Measurements from ENCODE around the gene ZSCAN10. TPM values are rescaled to one million over a fixed set of nuclear protein-coding genes. Genes with fewer than 3 reads are reported as not detected.
"Not testable (repeated sequence)": the region's sequence is repeated elsewhere in the genome, so short reads cannot be mapped to it uniquely, and the experiment has no call there.

The ZSCAN10 gene
- total RNA-seq, 1 donor from 2014 or later = 0.34 TPM

DNA sequence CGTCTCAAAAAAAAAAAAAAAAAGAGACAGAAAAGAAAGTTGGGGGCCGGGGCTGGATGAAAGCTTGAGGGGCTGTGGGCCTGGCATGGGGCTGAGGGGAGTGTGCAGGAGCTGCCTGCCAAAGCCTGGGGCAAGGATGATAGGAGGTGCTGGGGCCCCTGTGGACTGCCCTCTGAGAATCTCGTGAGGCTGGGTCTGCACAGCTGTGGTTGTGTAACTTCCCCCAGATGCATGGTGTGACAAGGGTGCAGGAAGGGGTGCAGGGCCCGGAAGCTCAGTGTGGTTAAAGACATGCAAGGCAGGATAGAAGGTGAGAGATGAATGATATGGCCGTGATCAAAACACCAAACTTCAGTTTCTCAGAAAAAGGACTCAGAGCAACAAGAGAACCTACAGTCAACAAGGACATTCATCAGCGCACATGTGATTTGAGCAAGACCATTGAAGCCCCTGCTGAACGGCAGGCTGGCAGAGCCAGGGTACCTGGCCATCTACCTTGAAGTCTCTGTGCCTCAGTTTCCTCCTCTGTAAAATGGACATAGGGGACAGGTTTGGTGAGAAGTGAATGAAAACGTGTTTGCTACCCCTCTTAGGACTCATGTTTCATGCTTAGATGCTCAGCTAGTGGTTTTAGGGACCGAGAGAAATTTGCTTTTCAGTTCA, 24.1 kb downstream of the ZSCAN10 start:
- no peaks in the 10 kb centered on the region for H3K4me1 Mint-ChIP-seq (ENCODE audit: low read depth)

DNA sequence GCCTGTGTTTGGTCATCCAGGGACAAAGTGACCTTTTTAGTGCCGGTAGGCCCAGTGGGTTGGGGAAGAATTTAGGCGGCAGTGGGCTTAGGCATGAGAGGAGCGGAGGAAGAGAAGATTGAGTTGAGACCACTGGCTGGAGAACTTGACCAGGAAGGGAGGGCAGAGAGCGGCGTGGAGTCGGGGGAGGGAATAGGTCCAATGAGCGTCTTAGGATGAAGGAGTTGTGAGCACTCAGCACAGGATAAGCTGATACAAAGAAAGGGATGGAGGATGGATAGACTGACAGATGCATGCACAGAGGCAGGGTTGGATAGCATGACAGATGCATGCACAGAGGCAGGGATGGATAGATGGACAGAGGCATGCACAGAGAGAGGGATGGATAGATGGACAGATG, 25.6 kb downstream of the ZSCAN10 start:
- Mint-ChIP-seq H3K36me3 (ENCODE audit: insufficient read depth) (no peaks in the 10 kb centered on the region), H3K4me3 (ENCODE audit: low read depth) (no peak overlapping the region), H3K27ac (no peak overlapping the region), H3K27me3 (peaks cover 43% of the 10 kb centered on the region), H3K9me3 (ENCODE audit: low read depth) (no peaks in the 10 kb centered on the region), H3K4me1 (ENCODE audit: low read depth) (no peaks in the 10 kb centered on the region)
- no peak for DNase-seq (ENCODE audit: low spot score, unreplicated experiment)
- TF ChIP-seq, protein P1, sequence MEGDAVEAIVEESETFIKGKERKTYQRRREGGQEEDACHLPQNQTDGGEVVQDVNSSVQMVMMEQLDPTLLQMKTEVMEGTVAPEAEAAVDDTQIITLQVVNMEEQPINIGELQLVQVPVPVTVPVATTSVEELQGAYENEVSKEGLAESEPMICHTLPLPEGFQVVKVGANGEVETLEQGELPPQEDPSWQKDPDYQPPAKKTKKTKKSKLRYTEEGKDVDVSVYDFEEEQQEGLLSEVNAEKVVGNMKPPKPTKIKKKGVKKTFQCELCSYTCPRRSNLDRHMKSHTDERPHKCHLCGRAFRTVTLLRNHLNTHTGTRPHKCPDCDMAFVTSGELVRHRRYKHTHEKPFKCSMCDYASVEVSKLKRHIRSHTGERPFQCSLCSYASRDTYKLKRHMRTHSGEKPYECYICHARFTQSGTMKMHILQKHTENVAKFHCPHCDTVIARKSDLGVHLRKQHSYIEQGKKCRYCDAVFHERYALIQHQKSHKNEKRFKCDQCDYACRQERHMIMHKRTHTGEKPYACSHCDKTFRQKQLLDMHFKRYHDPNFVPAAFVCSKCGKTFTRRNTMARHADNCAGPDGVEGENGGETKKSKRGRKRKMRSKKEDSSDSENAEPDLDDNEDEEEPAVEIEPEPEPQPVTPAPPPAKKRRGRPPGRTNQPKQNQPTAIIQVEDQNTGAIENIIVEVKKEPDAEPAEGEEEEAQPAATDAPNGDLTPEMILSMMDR (IDR thresholded peaks at IDR 0.05; ENCODE audit: unreplicated experiment) = no peak

More for the DNA sequence above, 24.1 kb downstream of the ZSCAN10 start:
- TF ChIP-seq, protein P1 (IDR thresholded peaks at IDR 0.05; ENCODE audit: unreplicated experiment) = no peak
- no peak for DNase-seq (ENCODE audit: low spot score, unreplicated experiment)
- H3K9me3 Mint-ChIP-seq (ENCODE audit: low read depth) = no peaks in the 10 kb centered on the region
- no peak overlapping the region for H3K27ac Mint-ChIP-seq
- H3K27me3 Mint-ChIP-seq = peaks cover 43% of the 10 kb centered on the region
- no peak overlapping the region for H3K4me3 Mint-ChIP-seq (ENCODE audit: low read depth)
- H3K36me3 Mint-ChIP-seq (ENCODE audit: insufficient read depth) = no peaks in the 10 kb centered on the region

DNA sequence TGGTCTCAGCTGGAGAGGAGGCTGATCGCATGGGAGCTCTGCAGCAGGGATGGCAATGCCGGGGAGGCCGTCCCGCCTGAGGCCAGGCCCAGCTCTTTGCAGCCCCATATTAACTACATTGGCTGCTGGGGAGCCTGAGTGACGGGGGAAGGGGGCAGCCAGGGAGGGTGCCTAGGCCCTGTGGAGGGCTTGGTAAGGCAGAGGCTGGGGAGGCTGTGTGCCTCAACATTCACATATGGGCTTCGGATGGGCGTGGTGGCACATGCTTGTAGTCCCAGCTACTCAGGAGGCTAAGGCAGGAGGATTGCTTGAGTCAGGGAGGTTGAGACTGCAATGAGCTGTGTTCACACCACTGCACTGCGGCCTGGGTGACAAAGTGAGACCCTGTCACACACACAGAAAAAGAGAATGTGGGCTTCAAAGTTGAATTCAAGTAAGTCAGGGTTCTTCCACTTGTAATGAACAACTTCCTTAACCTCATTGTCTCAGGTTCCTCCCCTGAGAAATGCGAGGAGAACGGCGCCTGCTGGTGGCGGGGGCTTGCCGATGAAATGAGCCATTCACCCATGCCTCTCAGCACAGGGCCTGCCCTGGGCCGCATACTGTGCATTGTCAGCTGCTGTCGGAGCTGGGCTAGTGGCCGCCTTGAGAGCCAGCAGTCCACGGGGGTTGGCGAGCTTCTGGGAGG, 26.4 kb downstream of the ZSCAN10 start:
- H3K36me3 Mint-ChIP-seq (ENCODE audit: insufficient read depth); H3K4me1 Mint-ChIP-seq (ENCODE audit: low read depth); H3K27ac Mint-ChIP-seq: not testable (repeated sequence)

DNA sequence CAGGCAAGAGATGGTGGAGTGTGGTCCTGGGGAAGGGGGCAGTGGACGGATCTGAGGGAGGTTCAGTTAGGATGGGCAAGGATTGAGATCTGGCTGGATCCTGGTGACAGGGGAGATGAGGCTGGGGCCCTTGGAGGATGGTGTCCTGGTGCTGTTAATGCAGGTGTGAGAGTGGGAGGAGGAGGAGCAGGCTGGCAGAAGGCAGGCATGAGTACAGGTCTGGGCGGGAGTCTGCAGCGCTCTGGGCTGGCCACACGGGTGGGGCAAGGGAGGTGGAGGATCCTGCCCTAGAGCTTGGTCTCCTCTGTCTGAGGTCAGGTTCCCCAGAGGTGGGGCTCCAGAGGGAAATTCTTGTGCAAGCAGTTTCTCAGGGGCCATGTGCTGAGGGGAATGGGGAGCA, 26.9 kb downstream of the ZSCAN10 start:
- H3K4me1 Mint-ChIP-seq (ENCODE audit: low read depth); H3K36me3 Mint-ChIP-seq (ENCODE audit: insufficient read depth); DNase-seq (ENCODE audit: low spot score, unreplicated experiment); H3K4me3 Mint-ChIP-seq (ENCODE audit: low read depth); H3K27ac Mint-ChIP-seq; H3K9me3 Mint-ChIP-seq (ENCODE audit: low read depth): not testable (repeated sequence)
- H3K27me3 Mint-ChIP-seq = peaks cover 40% of the 10 kb centered on the region

More for the DNA sequence above, 26.4 kb downstream of the ZSCAN10 start:
- not testable (repeated sequence) for H3K4me3 Mint-ChIP-seq (ENCODE audit: low read depth); H3K9me3 Mint-ChIP-seq (ENCODE audit: low read depth); DNase-seq (ENCODE audit: low spot score, unreplicated experiment)
- peaks cover 41% of the 10 kb centered on the region for H3K27me3 Mint-ChIP-seq

DNA sequence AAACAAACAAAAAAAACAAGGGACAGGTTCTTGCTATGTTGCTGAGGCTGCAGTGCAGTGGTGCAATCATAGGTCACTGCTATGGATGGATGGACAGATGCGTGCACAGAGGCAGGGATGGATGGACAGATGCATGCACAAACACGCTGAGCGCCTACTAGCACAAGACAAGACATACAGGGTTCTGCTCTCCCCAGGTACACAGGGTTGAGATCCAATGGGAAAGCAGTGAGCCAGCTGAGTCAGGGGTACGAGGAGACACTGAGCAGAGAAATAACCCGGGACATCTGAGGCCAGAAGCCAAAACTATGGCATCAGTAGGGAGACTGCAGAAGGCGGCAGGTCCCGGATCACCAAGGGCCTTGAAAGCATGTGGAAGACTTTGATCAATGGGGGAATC, 27.4 kb downstream of the ZSCAN10 start:
- DNase-seq (ENCODE audit: low spot score, unreplicated experiment) = no peak
- no peaks in the 10 kb centered on the region for H3K36me3 Mint-ChIP-seq (ENCODE audit: insufficient read depth)
- TF ChIP-seq, protein P1 (IDR thresholded peaks at IDR 0.05; ENCODE audit: unreplicated experiment) = no peak
- no peaks in the 10 kb centered on the region for H3K9me3 Mint-ChIP-seq (ENCODE audit: low read depth)
- no peaks in the 10 kb centered on the region for H3K4me1 Mint-ChIP-seq (ENCODE audit: low read depth)
- no peak overlapping the region for H3K27ac Mint-ChIP-seq
- H3K4me3 Mint-ChIP-seq (ENCODE audit: low read depth) = no peak overlapping the region
- H3K27me3 Mint-ChIP-seq = peaks cover 40% of the 10 kb centered on the region

DNA sequence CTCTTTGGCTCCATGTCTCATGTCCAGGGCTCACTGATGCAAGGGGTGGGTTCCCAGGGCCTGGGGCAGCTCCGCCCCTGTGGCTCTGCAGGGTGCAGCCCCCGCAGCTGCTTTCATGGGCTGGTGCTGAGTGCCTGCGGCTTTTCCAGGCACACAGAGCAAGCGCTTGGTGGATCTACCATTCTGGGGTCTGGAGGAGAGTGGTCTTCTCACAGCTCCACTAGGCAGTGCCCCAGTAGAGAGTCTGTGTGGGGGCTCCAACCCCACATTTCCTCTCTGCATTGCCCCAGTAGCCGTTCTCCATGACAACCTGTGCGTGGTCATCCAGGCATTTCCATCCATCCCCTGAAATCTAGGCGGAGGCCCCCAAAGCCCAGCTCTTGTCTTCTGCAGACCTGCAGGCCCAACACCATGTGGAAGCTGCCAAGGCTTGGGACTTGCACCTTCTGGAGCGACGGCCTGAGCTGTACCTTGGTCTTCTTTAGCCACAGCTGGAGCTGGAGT, 28.4 kb downstream of the ZSCAN10 start:
- no peak for DNase-seq (ENCODE audit: low spot score, unreplicated experiment)
- Mint-ChIP-seq H3K36me3 (ENCODE audit: insufficient read depth) (no peaks in the 10 kb centered on the region), H3K4me1 (ENCODE audit: low read depth) (no peaks in the 10 kb centered on the region), H3K9me3 (ENCODE audit: low read depth) (no peaks in the 10 kb centered on the region), H3K27ac (no peak overlapping the region), H3K4me3 (ENCODE audit: low read depth) (no peak overlapping the region), H3K27me3 (peaks cover 40% of the 10 kb centered on the region)
- TF ChIP-seq, protein P1 (IDR thresholded peaks at IDR 0.05; ENCODE audit: unreplicated experiment) = no peak

DNA sequence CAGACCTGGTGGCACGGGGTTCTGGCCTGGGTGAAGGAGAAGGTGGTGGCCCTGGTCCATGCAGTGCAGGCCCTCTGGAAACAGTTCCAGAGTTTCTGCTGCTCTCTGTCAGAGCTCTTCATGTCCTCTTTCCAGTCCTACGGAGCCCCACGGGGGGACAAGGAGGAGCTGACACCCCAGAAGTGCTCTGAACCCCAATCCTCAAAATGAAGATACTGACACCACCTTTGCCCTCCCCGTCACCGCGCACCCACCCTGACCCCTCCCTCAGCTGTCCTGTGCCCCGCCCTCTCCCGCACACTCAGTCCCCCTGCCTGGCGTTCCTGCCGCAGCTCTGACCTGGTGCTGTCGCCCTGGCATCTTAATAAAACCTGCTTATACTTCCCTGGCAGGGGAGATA, 29.9 kb downstream of the ZSCAN10 start:
- not testable (repeated sequence) for H3K4me3 Mint-ChIP-seq (ENCODE audit: low read depth); DNase-seq (ENCODE audit: low spot score, unreplicated experiment); H3K27ac Mint-ChIP-seq; H3K9me3 Mint-ChIP-seq (ENCODE audit: low read depth); H3K36me3 Mint-ChIP-seq (ENCODE audit: insufficient read depth); H3K4me1 Mint-ChIP-seq (ENCODE audit: low read depth)
- H3K27me3 Mint-ChIP-seq = peaks cover 29% of the 10 kb centered on the region
